T-helper 17 cell (primary cell): Measurements from ENCODE around the gene CFAP54. TPM values are rescaled to one million over a fixed set of nuclear protein-coding genes. Genes with fewer than 3 reads are reported as not detected.

Experiments
- ATAC-seq: fragments of 150-1000 bp; cut with Tn5 transposase; 2 replicates; pipeline ENCODE4 v1.10.0; 2021; ENCODE audit warnings: mild to moderate bottlenecking, moderate library complexity
- DNase-seq, 3 donors: peaks; one replicate each; pipeline versions ENCODE4 v3.0.0 to v3.0.0-alpha.2; 2020 to 2021
- H3K9me3 ChIP-seq: one replicate; pipeline ENCODE4 v1.7.0; 2013; ENCODE audit warnings: low read length, mild to moderate bottlenecking; ENCODE audit not compliant: control insufficient read depth, poor library complexity, severe bottlenecking
- H3K27ac Mint-ChIP-seq: one replicate; pipeline ENCODE4 v1.8.0; 2022; ENCODE audit warnings: mild to moderate bottlenecking, moderate library complexity, mixed read lengths
- H3K27me3 Mint-ChIP-seq: one replicate; pipeline ENCODE4 v1.8.0; 2022; ENCODE audit warnings: mixed read lengths
- H3K36me3 Mint-ChIP-seq: one replicate; pipeline ENCODE4 v1.8.0; 2022; ENCODE audit warnings: low read depth, mixed read lengths
- H3K4me1 Mint-ChIP-seq: one replicate; pipeline ENCODE4 v1.8.0; 2022; ENCODE audit warnings: mild to moderate bottlenecking, mixed read lengths
- H3K4me3 Mint-ChIP-seq: one replicate; pipeline ENCODE4 v1.8.0; 2022; ENCODE audit warnings: mild to moderate bottlenecking, moderate library complexity, mixed read lengths
- total RNA-seq, 4 donors: library from RNA in 2 of 4; stranded (reverse) in 2 of 4; gene quantifications; one replicate each; pipeline ENCODE4 v1.2.3 and lab custom pipeline; 2022 to 2026

The CFAP54 gene
- total RNA-seq, 2 donors from 2014 or later, result 1.2 to 1.3 TPM

GRCh38 chr12:96770219-96771102 is 281.1 kb downstream of the CFAP54 start:
- ATAC-seq (no peak), DNase-seq (no peak)
- H3K27me3 Mint-ChIP-seq, result peaks cover 14% of the 10 kb centered on the region
- no peaks in the 10 kb centered on the region for H3K9me3 ChIP-seq
- no peak overlapping the region for H3K27ac Mint-ChIP-seq
- no peaks in the 10 kb centered on the region for H3K36me3 Mint-ChIP-seq
- H3K4me3 Mint-ChIP-seq, result no peak overlapping the region
- H3K4me1 Mint-ChIP-seq, result no peaks in the 10 kb centered on the region

- Mint-ChIP-seq H3K27ac (no peak overlapping the region), H3K4me1 (no peaks in the 10 kb centered on the region), H3K27me3 (peaks cover 5% of the 10 kb centered on the region), H3K4me3 (no peak overlapping the region), H3K36me3 (no peaks in the 10 kb centered on the region)
- ATAC-seq, result no peak
- H3K9me3 ChIP-seq, result no peaks in the 10 kb centered on the region
- no peak for DNase-seq
Measured at GRCh38 chr12:96773031-96773430, 283.7 kb downstream of the CFAP54 start.

- Mint-ChIP-seq H3K27me3 (peaks cover 5% of the 10 kb centered on the region), H3K4me1 (no peaks in the 10 kb centered on the region), H3K27ac (no peak overlapping the region), H3K4me3 (no peak overlapping the region), H3K36me3 (no peaks in the 10 kb centered on the region)
- no peak for ATAC-seq
- H3K9me3 ChIP-seq, result no peaks in the 10 kb centered on the region
- DNase-seq, result no peak
Measured at GRCh38 chr12:96774496-96775256, 285.3 kb downstream of the CFAP54 start.

GRCh38 chr12:96776908-96777307 is 287.5 kb downstream of the CFAP54 start:
- DNase-seq, result no peak
- no peak overlapping the region for H3K4me3 Mint-ChIP-seq
- H3K27me3 Mint-ChIP-seq, result no peaks in the 10 kb centered on the region
- no peaks in the 10 kb centered on the region for H3K9me3 ChIP-seq
- H3K36me3 Mint-ChIP-seq, result no peaks in the 10 kb centered on the region
- H3K4me1 Mint-ChIP-seq, result no peaks in the 10 kb centered on the region
- no peak overlapping the region for H3K27ac Mint-ChIP-seq
- ATAC-seq, result no peak

GRCh38 chr12:96780330-96780729 is 291.0 kb downstream of the CFAP54 start:
- DNase-seq (no peak), ATAC-seq (no peak)
- H3K4me3 Mint-ChIP-seq, result no peak overlapping the region
- no peak overlapping the region for H3K27ac Mint-ChIP-seq
- no peaks in the 10 kb centered on the region for H3K9me3 ChIP-seq
- no peaks in the 10 kb centered on the region for H3K4me1 Mint-ChIP-seq
- H3K27me3 Mint-ChIP-seq, result no peaks in the 10 kb centered on the region
- no peaks in the 10 kb centered on the region for H3K36me3 Mint-ChIP-seq

- H3K4me3 Mint-ChIP-seq, result no peak overlapping the region
Measured at GRCh38 chr12:96786791-96787190, 297.4 kb downstream of the CFAP54 start.

GRCh38 chr12:96803969-96804368 is 314.6 kb downstream of the CFAP54 start:
- no peak for ATAC-seq
- H3K4me3 Mint-ChIP-seq, result no peak overlapping the region
- H3K27me3 Mint-ChIP-seq, result peaks cover 16% of the 10 kb centered on the region
- H3K9me3 ChIP-seq, result peaks cover 8% of the 10 kb centered on the region
- no peaks in the 10 kb centered on the region for H3K36me3 Mint-ChIP-seq
- H3K4me1 Mint-ChIP-seq, result no peaks in the 10 kb centered on the region
- DNase-seq, result no peak
- H3K27ac Mint-ChIP-seq, result no peak overlapping the region

More at GRCh38 chr12:96786791-96787190, 297.4 kb downstream of the CFAP54 start:
- Mint-ChIP-seq H3K36me3 (no peaks in the 10 kb centered on the region), H3K4me1 (no peaks in the 10 kb centered on the region), H3K27me3 (peaks cover 13% of the 10 kb centered on the region), H3K27ac (no peak overlapping the region)
- ATAC-seq (no peak), DNase-seq (no peak)
- no peaks in the 10 kb centered on the region for H3K9me3 ChIP-seq

- Mint-ChIP-seq H3K27ac (no peak overlapping the region), H3K4me3 (no peak overlapping the region), H3K36me3 (peaks cover 2% of the 10 kb centered on the region), H3K27me3 (no peaks in the 10 kb centered on the region), H3K4me1 (no peaks in the 10 kb centered on the region)
- ATAC-seq (no peak), DNase-seq (no peak)
- peaks cover 8% of the 10 kb centered on the region for H3K9me3 ChIP-seq
Measured at GRCh38 chr12:96806272-96806671, 316.9 kb downstream of the CFAP54 start.

GRCh38 chr12:96807741-96808140 is 318.4 kb downstream of the CFAP54 start:
- Mint-ChIP-seq H3K36me3 (peaks cover 2% of the 10 kb centered on the region), H3K27ac (no peak overlapping the region), H3K4me3 (no peak overlapping the region), H3K4me1 (peaks cover 3% of the 10 kb centered on the region), H3K27me3 (no peaks in the 10 kb centered on the region)
- H3K9me3 ChIP-seq, result peaks cover 8% of the 10 kb centered on the region
- ATAC-seq, result no peak
- no peak for DNase-seq

GRCh38 chr12:96808587-96808986 is 319.2 kb downstream of the CFAP54 start:
- ATAC-seq, result no peak
- H3K9me3 ChIP-seq, result peaks cover 8% of the 10 kb centered on the region
- Mint-ChIP-seq H3K36me3 (peaks cover 2% of the 10 kb centered on the region), H3K27ac (no peak overlapping the region), H3K4me1 (peaks cover 3% of the 10 kb centered on the region), H3K4me3 (no peak overlapping the region), H3K27me3 (no peaks in the 10 kb centered on the region)
- DNase-seq, result no peak

GRCh38 chr12:96809522-96809921 is 320.1 kb downstream of the CFAP54 start:
- peaks cover 4% of the 10 kb centered on the region for H3K9me3 ChIP-seq
- Mint-ChIP-seq H3K36me3 (peaks cover 2% of the 10 kb centered on the region), H3K27ac (no peak overlapping the region), H3K4me1 (peaks cover 3% of the 10 kb centered on the region), H3K27me3 (no peaks in the 10 kb centered on the region), H3K4me3 (no peak overlapping the region)
- DNase-seq, result no peak
- no peak for ATAC-seq

GRCh38 chr12:96810057-96810456 is 320.7 kb downstream of the CFAP54 start:
- no peak for DNase-seq
- Mint-ChIP-seq H3K27ac (no peak overlapping the region), H3K4me3 (no peak overlapping the region), H3K27me3 (peaks cover 2% of the 10 kb centered on the region), H3K36me3 (peaks cover 2% of the 10 kb centered on the region), H3K4me1 (peaks cover 3% of the 10 kb centered on the region)
- H3K9me3 ChIP-seq, result peaks cover under 1% of the 10 kb centered on the region
- no peak for ATAC-seq

- H3K36me3 Mint-ChIP-seq, result peaks cover 2% of the 10 kb centered on the region
- no peak overlapping the region for H3K4me3 Mint-ChIP-seq
- H3K27me3 Mint-ChIP-seq, result peaks cover 7% of the 10 kb centered on the region
- ATAC-seq (no peak), DNase-seq (no peak)
- H3K9me3 ChIP-seq, result no peaks in the 10 kb centered on the region
- peaks cover 3% of the 10 kb centered on the region for H3K4me1 Mint-ChIP-seq
- no peak overlapping the region for H3K27ac Mint-ChIP-seq
Measured at GRCh38 chr12:96810477-96810876, 321.1 kb downstream of the CFAP54 start.
